Mesothelial cell of epicardium (in vitro differentiated cells): ENCODE measurements around the gene KANSL1L. TPM values are rescaled to one million over a fixed set of nuclear protein-coding genes. Genes with fewer than 3 reads are reported as not detected.

Experiments used
- DNase-seq, 2 experiments: peaks; one replicate each; pipeline ENCODE4 v3.0.0; 2021; ENCODE audit warnings: low spot score in 2 of 2; ENCODE audit not compliant: unreplicated experiment in 2 of 2
- H3K27ac Mint-ChIP-seq: 2 replicates; pipeline ENCODE4 v1.8.0; 2021; ENCODE audit warnings: mixed read lengths
- H3K27me3 Mint-ChIP-seq: 2 replicates; pipeline ENCODE4 v1.8.0; 2021; ENCODE audit warnings: low read depth, mixed read lengths
- H3K36me3 Mint-ChIP-seq: 2 replicates; pipeline ENCODE4 v1.8.0; 2021; ENCODE audit warnings: mixed read lengths
- H3K4me1 Mint-ChIP-seq: 2 replicates; pipeline ENCODE4 v1.8.0; 2021; ENCODE audit warnings: mixed read lengths
- H3K4me3 Mint-ChIP-seq: 2 replicates; pipeline ENCODE4 v1.8.0; 2021; ENCODE audit warnings: mild to moderate bottlenecking, moderate library complexity, mixed read lengths
- H3K9me3 Mint-ChIP-seq: 2 replicates; pipeline ENCODE4 v1.8.0; 2021; ENCODE audit warnings: mixed read lengths
- CTCF ChIP-seq: fragments of 200-600 bp; sonication (generic); IDR thresholded peaks from one replicate; pipeline ENCODE4 v1.5.0; 2021; ENCODE audit warnings: antibody characterized with exemption; ENCODE audit not compliant: unreplicated experiment
- total RNA-seq: library from RNA; stranded (reverse); gene quantifications from 3 replicates; pipeline ENCODE4 v1.2.1, GENCODE V29; 2021

KANSL1L gene
- total RNA-seq, 1 donor from 2014 or later = 25.9 TPM

DNA sequence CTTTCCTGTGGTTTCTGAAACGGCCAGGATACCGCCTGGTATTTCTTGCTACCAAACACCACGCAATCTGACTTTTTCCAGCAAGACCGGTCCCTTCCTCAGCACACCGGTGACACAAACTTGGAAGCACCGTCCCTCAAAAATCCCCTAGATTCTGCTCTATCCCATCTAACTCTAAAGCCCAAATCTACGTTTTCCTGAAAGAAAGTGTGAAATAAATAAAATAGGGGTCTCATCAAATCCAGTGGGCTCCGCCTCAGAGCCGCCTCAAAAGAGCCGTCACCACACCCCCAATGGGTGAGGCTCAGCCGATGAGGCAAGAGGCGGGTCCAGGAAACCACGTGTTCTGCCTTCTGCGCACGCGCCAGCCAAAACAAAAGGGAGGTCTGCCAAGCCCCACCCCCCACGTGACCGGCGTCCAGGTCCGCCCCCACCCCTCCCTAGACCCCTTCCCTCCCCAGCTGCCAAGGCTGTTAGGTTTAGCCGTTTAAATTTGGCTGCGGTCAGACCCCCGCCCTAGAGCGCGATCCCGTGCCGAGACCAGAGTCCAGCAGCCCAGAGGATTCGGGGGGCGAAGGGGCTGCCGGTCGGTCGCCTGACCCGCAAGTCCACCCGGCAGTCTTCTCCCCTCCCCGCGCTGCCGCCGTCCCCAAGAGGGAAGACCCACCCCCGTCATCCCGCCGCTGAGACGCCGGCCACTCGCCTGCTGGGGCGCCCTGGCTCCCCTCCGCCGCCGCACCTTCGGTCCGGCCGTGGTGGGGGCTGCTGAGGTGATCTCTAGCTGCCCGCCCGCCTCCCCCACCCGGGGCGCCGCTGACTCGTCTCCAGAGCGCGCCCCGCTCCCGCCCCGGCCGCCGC is 534 bp downstream of the KANSL1L start:
- H3K9me3 Mint-ChIP-seq = no peaks in the 10 kb centered on the region
- no peaks in the 10 kb centered on the region for H3K27me3 Mint-ChIP-seq
- H3K27ac Mint-ChIP-seq = peak overlapping the region; percentile 99
- no peaks in the 10 kb centered on the region for H3K36me3 Mint-ChIP-seq
- peak; percentile 97 to 99 for DNase-seq
- H3K4me3 Mint-ChIP-seq = peak overlapping the region; percentile 93
- TF ChIP-seq CTCF = no peak
- peaks cover 38% of the 10 kb centered on the region for H3K4me1 Mint-ChIP-seq

GRCh38 chr2:210170196-210170445 is 1.1 kb downstream of the KANSL1L start:
- peak overlapping the region; percentile 99 for H3K27ac Mint-ChIP-seq
- peak overlapping the region; percentile 93 for H3K4me3 Mint-ChIP-seq
- H3K27me3 Mint-ChIP-seq = no peaks in the 10 kb centered on the region
- no peak for DNase-seq
- peaks cover 38% of the 10 kb centered on the region for H3K4me1 Mint-ChIP-seq
- no peak for TF ChIP-seq CTCF
- no peaks in the 10 kb centered on the region for H3K36me3 Mint-ChIP-seq
- no peaks in the 10 kb centered on the region for H3K9me3 Mint-ChIP-seq

GRCh38 chr2:210169516-210170195 is 1.6 kb downstream of the KANSL1L start:
- Mint-ChIP-seq H3K4me3 (peak overlapping the region; percentile 93), H3K9me3 (no peaks in the 10 kb centered on the region), H3K27me3 (no peaks in the 10 kb centered on the region), H3K36me3 (no peaks in the 10 kb centered on the region), H3K27ac (peak overlapping the region; percentile 99), H3K4me1 (peaks cover 38% of the 10 kb centered on the region)
- no peak for TF ChIP-seq CTCF
- no peak for DNase-seq

GRCh38 chr2:210167227-210167626 is 4.0 kb downstream of the KANSL1L start:
- Mint-ChIP-seq H3K27ac (no peak overlapping the region), H3K4me3 (no peak overlapping the region), H3K36me3 (peaks cover 3% of the 10 kb centered on the region), H3K4me1 (peaks cover 34% of the 10 kb centered on the region), H3K27me3 (no peaks in the 10 kb centered on the region), H3K9me3 (peaks cover 6% of the 10 kb centered on the region)
- no peak for TF ChIP-seq CTCF
- DNase-seq = no peak

DNA sequence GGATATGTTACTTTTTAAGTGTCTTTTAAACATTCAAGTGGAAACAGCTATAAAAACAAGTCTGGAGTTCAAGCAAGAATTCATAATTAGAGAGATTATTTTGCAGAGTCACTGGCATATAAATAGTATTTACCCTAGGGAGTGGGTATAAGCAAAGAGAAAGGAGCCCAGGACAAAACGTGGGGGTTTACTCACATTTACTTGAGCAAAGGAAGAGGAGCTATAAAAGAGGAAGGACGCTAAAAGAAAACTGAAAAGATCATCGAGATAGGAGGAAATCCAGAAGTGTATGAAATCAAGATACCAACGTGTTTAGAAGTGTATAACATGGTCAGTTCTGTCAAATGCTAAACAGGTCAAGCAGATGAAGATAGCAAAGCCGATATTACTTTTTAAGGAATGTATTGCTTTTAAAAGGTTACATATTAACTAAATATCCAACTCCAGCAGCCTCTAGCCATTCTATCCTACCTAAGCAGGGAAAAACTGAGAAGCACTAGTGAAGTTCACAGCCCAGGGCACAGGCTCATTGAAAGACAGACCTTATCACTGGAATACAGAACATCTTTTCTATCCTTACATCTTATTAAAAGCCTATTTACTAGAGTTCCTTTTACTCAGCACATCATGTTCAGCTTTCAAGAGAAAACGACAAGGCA is 8.6 kb downstream of the KANSL1L start:
- Mint-ChIP-seq H3K4me3 (no peak overlapping the region), H3K27ac (peak overlapping the region; percentile 13), H3K9me3 (peaks cover 6% of the 10 kb centered on the region), H3K27me3 (no peaks in the 10 kb centered on the region), H3K4me1 (peaks cover 11% of the 10 kb centered on the region), H3K36me3 (peaks cover 10% of the 10 kb centered on the region)
- DNase-seq = no peak
- no peak for TF ChIP-seq CTCF
